GM21576 (cell line): Measurements from ENCODE around the gene LRRC32.

Experiments
- ATAC-seq: cut with Tn5 transposase; IDR thresholded peaks from one replicate; pipeline ENCODE4 v1.9.1; 2021; ENCODE audit warnings: mild to moderate bottlenecking, moderate library complexity; ENCODE audit not compliant: unreplicated experiment

The LRRC32 gene

GRCh38 chr11:76670485-76671236 lies at the start of gene LRRC32:
TSS of gene LRRC32 (minus strand) at chr11:76670747. CDS start at chr11:76665954, 4,793 bp downstream.
- ATAC-seq = no peak

- ATAC-seq = no peak
Observed at GRCh38 chr11:76719686-76720085, 49.1 kb upstream of the LRRC32 start.

- no peak for ATAC-seq
Observed at GRCh38 chr11:76719281-76719680, 48.7 kb upstream of the LRRC32 start.

- no peak for ATAC-seq
Observed at GRCh38 chr11:76717816-76718215, 47.3 kb upstream of the LRRC32 start.

- no peak for ATAC-seq
Observed at GRCh38 chr11:76717369-76717768, 46.8 kb upstream of the LRRC32 start.

- ATAC-seq = no peak
Observed at GRCh38 chr11:76716268-76716667, 45.7 kb upstream of the LRRC32 start.

- ATAC-seq = no peak
Observed at GRCh38 chr11:76714493-76714892, 43.9 kb upstream of the LRRC32 start.

- ATAC-seq = no peak
Observed at GRCh38 chr11:76713499-76713898, 43.0 kb upstream of the LRRC32 start.

GRCh38 chr11:76712125-76712524 lies 41.6 kb upstream of the LRRC32 start:
- ATAC-seq = no peak

- no peak for ATAC-seq
Observed at GRCh38 chr11:76709756-76710155, 39.2 kb upstream of the LRRC32 start.

- ATAC-seq = no peak
Observed at GRCh38 chr11:76708972-76709660, 38.6 kb upstream of the LRRC32 start.

GRCh38 chr11:76707293-76707825 lies 36.8 kb upstream of the LRRC32 start:
- ATAC-seq = no peak

GRCh38 chr11:76706667-76707066 lies 36.1 kb upstream of the LRRC32 start:
- no peak for ATAC-seq

- no peak for ATAC-seq
Observed at GRCh38 chr11:76705826-76706225, 35.3 kb upstream of the LRRC32 start.

GRCh38 chr11:76704171-76704948 lies 33.8 kb upstream of the LRRC32 start:
- no peak for ATAC-seq

- ATAC-seq = no peak
Observed at GRCh38 chr11:76703707-76704106, 33.2 kb upstream of the LRRC32 start.

GRCh38 chr11:76702336-76703128 lies 32.0 kb upstream of the LRRC32 start:
- ATAC-seq = no peak

GRCh38 chr11:76701294-76702040 lies 30.9 kb upstream of the LRRC32 start:
- no peak for ATAC-seq

GRCh38 chr11:76700177-76701100 lies 29.9 kb upstream of the LRRC32 start:
- no peak for ATAC-seq
